AG09319 (cell line): ENCODE results near the gene METTL25B.

Experiments used
- DNase-seq: peaks from one replicate; pipeline ENCODE4 v3.0.0-alpha.2; 2010; ENCODE audit warnings: low read depth; ENCODE audit errors: extremely low read depth
- TF ChIP-seq, protein P1 (sequence below): IDR thresholded peaks from 2 replicates; pipeline ENCODE4 v1.5.1; 2011; ENCODE audit warnings: low read depth, mild to moderate bottlenecking, inconsistent platforms, low read length, moderate library complexity

The METTL25B gene

GRCh38 chr1:156728599-156729462 lies 562 bp downstream of the METTL25B start, which contains the start of gene ISG20L2:
Gene ISG20L2, minus strand, starts transcription at chr1:156728766. Its CDS starts 1,114 bp downstream, at chr1:156727652.
- TF ChIP-seq, protein P1, sequence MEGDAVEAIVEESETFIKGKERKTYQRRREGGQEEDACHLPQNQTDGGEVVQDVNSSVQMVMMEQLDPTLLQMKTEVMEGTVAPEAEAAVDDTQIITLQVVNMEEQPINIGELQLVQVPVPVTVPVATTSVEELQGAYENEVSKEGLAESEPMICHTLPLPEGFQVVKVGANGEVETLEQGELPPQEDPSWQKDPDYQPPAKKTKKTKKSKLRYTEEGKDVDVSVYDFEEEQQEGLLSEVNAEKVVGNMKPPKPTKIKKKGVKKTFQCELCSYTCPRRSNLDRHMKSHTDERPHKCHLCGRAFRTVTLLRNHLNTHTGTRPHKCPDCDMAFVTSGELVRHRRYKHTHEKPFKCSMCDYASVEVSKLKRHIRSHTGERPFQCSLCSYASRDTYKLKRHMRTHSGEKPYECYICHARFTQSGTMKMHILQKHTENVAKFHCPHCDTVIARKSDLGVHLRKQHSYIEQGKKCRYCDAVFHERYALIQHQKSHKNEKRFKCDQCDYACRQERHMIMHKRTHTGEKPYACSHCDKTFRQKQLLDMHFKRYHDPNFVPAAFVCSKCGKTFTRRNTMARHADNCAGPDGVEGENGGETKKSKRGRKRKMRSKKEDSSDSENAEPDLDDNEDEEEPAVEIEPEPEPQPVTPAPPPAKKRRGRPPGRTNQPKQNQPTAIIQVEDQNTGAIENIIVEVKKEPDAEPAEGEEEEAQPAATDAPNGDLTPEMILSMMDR, result no peak; the same call in 1 of the 2 replicates
- peak; percentile 96 for DNase-seq

GRCh38 chr1:156733989-156734584 lies 5.8 kb downstream of the METTL25B start:
- no peak for DNase-seq
- TF ChIP-seq, protein P1, result no peak

GRCh38 chr1:156738407-156738806 lies 10.1 kb downstream of the METTL25B start:
- TF ChIP-seq, protein P1, result no peak
- DNase-seq, result no peak

DNA sequence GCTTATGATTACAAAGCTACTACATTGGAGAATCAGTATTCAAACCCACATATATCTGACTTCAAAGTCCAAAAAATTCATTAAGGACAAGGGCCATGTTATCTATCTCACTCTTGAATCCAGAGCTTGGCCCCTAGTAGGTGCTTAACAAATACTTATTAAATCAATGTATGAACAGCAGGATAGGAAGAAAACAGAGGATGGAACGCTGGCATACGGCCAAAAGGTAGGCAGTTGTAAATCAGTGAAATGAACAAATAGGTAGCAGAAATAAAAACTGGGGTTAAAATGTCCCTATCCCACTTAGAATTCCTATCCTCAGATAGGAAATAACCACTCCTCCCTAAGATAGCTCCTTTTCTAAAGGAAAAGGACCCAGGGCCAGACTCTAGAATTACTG lies 10.6 kb downstream of the METTL25B start:
- DNase-seq, result no peak
- TF ChIP-seq, protein P1, result no peak

DNA sequence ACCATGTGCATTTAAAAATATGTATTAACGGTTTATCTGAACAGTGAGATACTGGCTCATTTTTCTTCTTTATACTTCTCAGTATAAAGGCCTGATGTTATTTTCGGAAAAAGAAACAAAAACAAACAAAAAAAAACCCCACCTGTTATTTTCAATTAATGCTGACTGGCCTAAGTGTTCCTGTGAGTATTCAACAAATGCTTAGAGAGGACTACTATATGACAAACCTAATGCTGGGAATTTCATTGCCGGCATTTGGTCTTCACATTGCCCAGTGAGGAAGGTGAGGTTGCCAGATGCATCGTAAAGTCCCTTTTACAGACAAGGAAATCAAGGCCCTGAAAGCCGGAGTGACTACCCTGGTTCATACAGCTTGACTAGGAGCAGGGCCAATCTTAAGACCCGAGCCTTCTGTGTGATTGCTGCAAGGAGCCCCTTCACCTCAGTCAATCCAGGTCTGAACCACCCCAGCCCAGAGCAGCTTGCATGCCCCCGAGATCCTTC lies 12.0 kb downstream of the METTL25B start:
- TF ChIP-seq, protein P1, result no peak
- no peak for DNase-seq

DNA sequence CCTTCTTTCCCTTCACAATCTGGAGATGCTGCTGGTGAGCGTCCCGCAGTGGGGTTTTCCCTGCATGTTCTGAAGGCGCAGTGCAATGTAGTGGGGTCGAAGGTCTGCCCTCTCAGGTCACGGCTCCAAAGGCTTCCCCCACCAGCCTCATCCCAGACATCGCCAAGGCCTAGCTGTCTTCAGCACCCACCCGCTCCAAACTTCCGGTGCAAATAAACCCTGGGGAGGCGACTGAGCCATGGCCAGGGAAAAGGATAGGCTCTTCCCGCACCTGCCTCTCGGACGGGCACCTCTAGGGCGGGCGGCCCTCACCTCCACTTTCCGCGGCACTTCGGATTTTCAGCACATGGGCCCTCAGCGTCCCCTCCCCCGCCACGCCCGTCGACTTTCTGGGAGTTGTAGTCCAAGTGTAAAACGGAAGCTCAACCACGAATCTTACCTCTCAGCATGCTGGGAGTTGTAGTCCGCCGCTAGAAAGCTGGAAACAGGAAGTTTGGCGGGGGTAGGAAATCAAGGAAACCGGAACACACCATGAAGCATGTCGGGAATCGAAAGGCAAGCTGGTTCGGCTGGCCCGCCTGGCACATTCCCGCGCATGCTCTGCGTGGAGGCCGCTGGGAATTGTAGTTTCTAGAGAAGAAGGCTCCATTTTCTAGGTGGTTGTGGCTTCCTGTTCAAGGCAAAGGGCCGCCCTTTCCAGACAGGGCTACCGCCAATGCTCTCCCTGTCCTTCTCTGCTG lies 12.6 kb downstream of the METTL25B start, which contains the start of gene MRPL24:
Gene MRPL24, minus strand, starts transcription at position 348 of the 740 bp plus-strand sequence. CDS start 2,384 bp downstream, outside the sequence.
- DNase-seq, result peak; percentile 98
- TF ChIP-seq, protein P1, result no peak
